ENCODE measurements around the gene SYCP3. TPM values are rescaled to one million over a fixed set of nuclear protein-coding genes. Genes with fewer than 3 reads are reported as not detected.
A peak's percentile ranks its signal among the peaks of the same experiment; 100 is the strongest.

Gene SYCP3
- polyA plus RNA-seq, 1 donor (not counting 4 experiments of a cell fraction or from before 2014, with no cell fraction given), result 0.16 TPM

DNA sequence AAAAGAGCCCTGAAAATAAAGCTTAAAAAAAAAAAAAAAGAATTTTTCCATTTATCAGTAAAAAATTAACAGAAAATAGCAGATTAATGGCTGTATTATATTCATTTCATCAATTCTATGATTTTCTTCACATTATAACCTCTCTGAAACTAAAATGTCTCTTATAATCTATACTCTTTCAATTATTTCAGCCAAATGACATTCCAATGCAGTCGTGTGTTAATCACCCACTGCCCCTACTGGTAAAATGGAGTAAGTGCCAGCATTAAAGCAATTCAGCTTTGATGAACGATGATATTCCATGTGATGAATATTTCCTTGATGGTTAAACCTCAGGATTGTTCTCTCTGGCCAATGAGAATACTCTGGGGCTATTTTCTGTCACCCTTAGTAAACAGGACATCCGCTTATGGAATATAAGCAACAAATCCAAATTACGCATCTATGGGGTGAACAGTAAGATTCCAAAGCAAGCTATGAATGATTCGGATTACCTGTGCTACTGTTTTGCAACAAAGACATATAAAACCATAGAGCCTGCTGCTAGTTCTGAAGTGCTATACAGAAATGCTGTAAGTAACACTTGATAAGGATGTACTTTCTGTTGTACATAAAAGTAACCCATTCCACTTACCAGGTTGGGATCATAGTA, 20.3 kb upstream of the SYCP3 start:
- Histone ChIP-seq H2AFZ (ENCODE audit: control insufficient read depth, low read length) (no peak overlapping the region), H3K36me3 (ENCODE audit: control insufficient read depth in 2 of 2, extremely low read depth in 1 of 2, insufficient read depth in 2 of 2, low read length in 2 of 2) (peaks cover 0 to 6% of the 10 kb centered on the region in 2 experiments)

DNA sequence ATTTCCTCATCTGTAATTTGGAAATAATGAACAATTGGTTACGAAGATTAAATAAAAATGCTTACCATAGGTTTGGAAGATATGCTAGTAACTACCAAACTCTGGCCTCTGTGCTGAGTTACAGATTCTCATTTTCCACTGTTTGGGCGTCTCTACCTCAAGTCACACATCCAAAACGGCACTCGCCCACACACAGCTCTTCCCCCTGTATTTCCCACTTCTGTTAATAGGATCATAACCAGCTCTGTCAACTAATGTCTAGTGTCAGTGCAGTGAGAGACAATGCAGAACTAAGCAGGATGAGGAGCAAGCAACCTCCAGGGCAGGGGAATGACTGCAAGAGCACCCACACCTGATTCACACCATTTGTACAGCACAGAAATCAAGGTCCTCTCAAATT, 10.9 kb upstream of the SYCP3 start:
- H3K9ac ChIP-seq (ENCODE audit: control insufficient read depth, extremely low read depth, insufficient read depth, low read length), result no peak overlapping the region
- dilution Hi-C loops (cut with MboI; ENCODE audit: extremely low pct_ligation_motif_present, low sequenced_read_pairs), result no loop called here
- no peak for FAIRE-seq
- no peaks in the 10 kb centered on the region for H3K79me2 ChIP-seq (ENCODE audit: control insufficient read depth, insufficient read depth, low read length)
- TF ChIP-seq, protein P1, sequence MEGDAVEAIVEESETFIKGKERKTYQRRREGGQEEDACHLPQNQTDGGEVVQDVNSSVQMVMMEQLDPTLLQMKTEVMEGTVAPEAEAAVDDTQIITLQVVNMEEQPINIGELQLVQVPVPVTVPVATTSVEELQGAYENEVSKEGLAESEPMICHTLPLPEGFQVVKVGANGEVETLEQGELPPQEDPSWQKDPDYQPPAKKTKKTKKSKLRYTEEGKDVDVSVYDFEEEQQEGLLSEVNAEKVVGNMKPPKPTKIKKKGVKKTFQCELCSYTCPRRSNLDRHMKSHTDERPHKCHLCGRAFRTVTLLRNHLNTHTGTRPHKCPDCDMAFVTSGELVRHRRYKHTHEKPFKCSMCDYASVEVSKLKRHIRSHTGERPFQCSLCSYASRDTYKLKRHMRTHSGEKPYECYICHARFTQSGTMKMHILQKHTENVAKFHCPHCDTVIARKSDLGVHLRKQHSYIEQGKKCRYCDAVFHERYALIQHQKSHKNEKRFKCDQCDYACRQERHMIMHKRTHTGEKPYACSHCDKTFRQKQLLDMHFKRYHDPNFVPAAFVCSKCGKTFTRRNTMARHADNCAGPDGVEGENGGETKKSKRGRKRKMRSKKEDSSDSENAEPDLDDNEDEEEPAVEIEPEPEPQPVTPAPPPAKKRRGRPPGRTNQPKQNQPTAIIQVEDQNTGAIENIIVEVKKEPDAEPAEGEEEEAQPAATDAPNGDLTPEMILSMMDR (optimal IDR thresholded peaks at IDR 0.05 in 1 of 3, IDR thresholded peaks at IDR 0.05 in 1 of 3, conservative IDR thresholded peaks at IDR 0.05 in 1 of 3; ENCODE audit: extremely low read depth in 1 of 3, insufficient read depth in 2 of 3, low read length in 3 of 3), result no peak
- TF ChIP-seq EZH2 (IDR thresholded peaks at IDR 0.05; ENCODE audit: low read length), result no peak
- no peaks in the 10 kb centered on the region for H3K9me3 ChIP-seq (ENCODE audit: control insufficient read depth, low read depth, low read length)
- no peak overlapping the region for H3K4me2 ChIP-seq (ENCODE audit: control insufficient read depth, extremely low read depth, insufficient read depth, low read depth, low read length)
- H3K4me3 ChIP-seq (ENCODE audit: control insufficient read depth in 2 of 3, extremely low read depth in 1 of 3, insufficient read depth in 2 of 3, low read depth in 1 of 3, low read length in 3 of 3), result no peak overlapping the region
- H3K27me3 ChIP-seq (ENCODE audit: control insufficient read depth, extremely low read depth, insufficient read depth, low read length), result no peaks in the 10 kb centered on the region
- no peaks in the 10 kb centered on the region for H3K4me1 ChIP-seq (ENCODE audit: control insufficient read depth, extremely low read depth, insufficient read depth, low read length)
- H3K27ac ChIP-seq (ENCODE audit: control insufficient read depth, insufficient read depth, low read length), result no peak overlapping the region
- H2AFZ ChIP-seq (ENCODE audit: control insufficient read depth, low read length), result no peak overlapping the region
- H4K20me1 ChIP-seq (ENCODE audit: control insufficient read depth, extremely low read depth, insufficient read depth, low read length), result no peaks in the 10 kb centered on the region
- peaks cover 7 to 10% of the 10 kb centered on the region in 2 experiments for H3K36me3 ChIP-seq (ENCODE audit: control insufficient read depth in 2 of 2, extremely low read depth in 1 of 2, insufficient read depth in 2 of 2, low read length in 2 of 2)
- H3K9me1 ChIP-seq (ENCODE audit: control insufficient read depth, extremely low read depth, insufficient read depth, low read length), result no peaks in the 10 kb centered on the region
- DNase-seq (ENCODE audit: low read depth, low spot score), result no peak

More for the DNA sequence above, 20.3 kb upstream of the SYCP3 start:
- no peak for DNase-seq (ENCODE audit: low read depth, low spot score)
- Histone ChIP-seq H3K27ac (ENCODE audit: control insufficient read depth, insufficient read depth, low read length) (no peak overlapping the region), H3K4me2 (ENCODE audit: control insufficient read depth, extremely low read depth, insufficient read depth, low read depth, low read length) (no peak overlapping the region), H3K9ac (ENCODE audit: control insufficient read depth, extremely low read depth, insufficient read depth, low read length) (no peak overlapping the region), H4K20me1 (ENCODE audit: control insufficient read depth, extremely low read depth, insufficient read depth, low read length) (no peaks in the 10 kb centered on the region), H3K9me1 (ENCODE audit: control insufficient read depth, extremely low read depth, insufficient read depth, low read length) (no peaks in the 10 kb centered on the region), H3K9me3 (ENCODE audit: control insufficient read depth, low read depth, low read length) (no peaks in the 10 kb centered on the region), H3K79me2 (ENCODE audit: control insufficient read depth, insufficient read depth, low read length) (no peaks in the 10 kb centered on the region), H3K4me1 (ENCODE audit: control insufficient read depth, extremely low read depth, insufficient read depth, low read length) (no peaks in the 10 kb centered on the region), H3K4me3 (ENCODE audit: control insufficient read depth in 2 of 3, extremely low read depth in 1 of 3, insufficient read depth in 2 of 3, low read depth in 1 of 3, low read length in 3 of 3) (no peak overlapping the region), H3K27me3 (ENCODE audit: control insufficient read depth, extremely low read depth, insufficient read depth, low read length) (no peaks in the 10 kb centered on the region)
- dilution Hi-C loops (cut with MboI; ENCODE audit: extremely low pct_ligation_motif_present, low sequenced_read_pairs), result no loop called here
- TF ChIP-seq, protein P1 (optimal IDR thresholded peaks at IDR 0.05 in 1 of 3, IDR thresholded peaks at IDR 0.05 in 1 of 3, conservative IDR thresholded peaks at IDR 0.05 in 1 of 3; ENCODE audit: extremely low read depth in 1 of 3, insufficient read depth in 2 of 3, low read length in 3 of 3), result peak in 2 of 3 experiments; percentile 53 to 75
- no peak for TF ChIP-seq EZH2 (IDR thresholded peaks at IDR 0.05; ENCODE audit: low read length)
- FAIRE-seq, result no peak

All from keratinocyte (primary cell).